Adipose tissue (tissue), 3 donors: ENCODE data around the gene AHDC1. TPM values are rescaled to one million over a fixed set of nuclear protein-coding genes. Genes with fewer than 3 reads are reported as not detected.
"Not testable (repeated sequence)": the region's sequence is repeated elsewhere in the genome, so short reads cannot be mapped to it uniquely, and the experiment has no call there.

ENCODE experiments used
- H3K27ac ChIP-seq: one replicate; pipeline ENCODE4 v1.5.1; 2013; ENCODE audit warnings: low read depth, low read length
- WGBS, 3 donors: extraction: QIAGEN DNeasy Blood & Tissue Kit; methylation state at CpG; one replicate each; pipeline ENCODE4 v1.1.7; 2013; 5-methylcytosine and 5-hydroxymethylcytosine counted together
- polyA plus RNA-seq, 3 donors: library from polyadenylated mRNA; stranded (reverse); fragments of 200-250 nt; gene quantifications; one replicate each; pipeline ENCODE4 v1.2.3, GENCODE V29; 2013
- donor health status: healthy with polysubstance abuse.
- donor health status: Bipolar disorder and iron deficiency.
- donor health status: healthy.

AHDC1 gene, protein sequence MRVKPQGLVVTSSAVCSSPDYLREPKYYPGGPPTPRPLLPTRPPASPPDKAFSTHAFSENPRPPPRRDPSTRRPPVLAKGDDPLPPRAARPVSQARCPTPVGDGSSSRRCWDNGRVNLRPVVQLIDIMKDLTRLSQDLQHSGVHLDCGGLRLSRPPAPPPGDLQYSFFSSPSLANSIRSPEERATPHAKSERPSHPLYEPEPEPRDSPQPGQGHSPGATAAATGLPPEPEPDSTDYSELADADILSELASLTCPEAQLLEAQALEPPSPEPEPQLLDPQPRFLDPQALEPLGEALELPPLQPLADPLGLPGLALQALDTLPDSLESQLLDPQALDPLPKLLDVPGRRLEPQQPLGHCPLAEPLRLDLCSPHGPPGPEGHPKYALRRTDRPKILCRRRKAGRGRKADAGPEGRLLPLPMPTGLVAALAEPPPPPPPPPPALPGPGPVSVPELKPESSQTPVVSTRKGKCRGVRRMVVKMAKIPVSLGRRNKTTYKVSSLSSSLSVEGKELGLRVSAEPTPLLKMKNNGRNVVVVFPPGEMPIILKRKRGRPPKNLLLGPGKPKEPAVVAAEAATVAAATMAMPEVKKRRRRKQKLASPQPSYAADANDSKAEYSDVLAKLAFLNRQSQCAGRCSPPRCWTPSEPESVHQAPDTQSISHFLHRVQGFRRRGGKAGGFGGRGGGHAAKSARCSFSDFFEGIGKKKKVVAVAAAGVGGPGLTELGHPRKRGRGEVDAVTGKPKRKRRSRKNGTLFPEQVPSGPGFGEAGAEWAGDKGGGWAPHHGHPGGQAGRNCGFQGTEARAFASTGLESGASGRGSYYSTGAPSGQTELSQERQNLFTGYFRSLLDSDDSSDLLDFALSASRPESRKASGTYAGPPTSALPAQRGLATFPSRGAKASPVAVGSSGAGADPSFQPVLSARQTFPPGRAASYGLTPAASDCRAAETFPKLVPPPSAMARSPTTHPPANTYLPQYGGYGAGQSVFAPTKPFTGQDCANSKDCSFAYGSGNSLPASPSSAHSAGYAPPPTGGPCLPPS (N-terminal part only)
- 10 to 100 TPM in 1 of 3 donors, 1 to 10 TPM in 2; 8.6 to 12.6 (median 9.0) TPM for polyA plus RNA-seq

DNA sequence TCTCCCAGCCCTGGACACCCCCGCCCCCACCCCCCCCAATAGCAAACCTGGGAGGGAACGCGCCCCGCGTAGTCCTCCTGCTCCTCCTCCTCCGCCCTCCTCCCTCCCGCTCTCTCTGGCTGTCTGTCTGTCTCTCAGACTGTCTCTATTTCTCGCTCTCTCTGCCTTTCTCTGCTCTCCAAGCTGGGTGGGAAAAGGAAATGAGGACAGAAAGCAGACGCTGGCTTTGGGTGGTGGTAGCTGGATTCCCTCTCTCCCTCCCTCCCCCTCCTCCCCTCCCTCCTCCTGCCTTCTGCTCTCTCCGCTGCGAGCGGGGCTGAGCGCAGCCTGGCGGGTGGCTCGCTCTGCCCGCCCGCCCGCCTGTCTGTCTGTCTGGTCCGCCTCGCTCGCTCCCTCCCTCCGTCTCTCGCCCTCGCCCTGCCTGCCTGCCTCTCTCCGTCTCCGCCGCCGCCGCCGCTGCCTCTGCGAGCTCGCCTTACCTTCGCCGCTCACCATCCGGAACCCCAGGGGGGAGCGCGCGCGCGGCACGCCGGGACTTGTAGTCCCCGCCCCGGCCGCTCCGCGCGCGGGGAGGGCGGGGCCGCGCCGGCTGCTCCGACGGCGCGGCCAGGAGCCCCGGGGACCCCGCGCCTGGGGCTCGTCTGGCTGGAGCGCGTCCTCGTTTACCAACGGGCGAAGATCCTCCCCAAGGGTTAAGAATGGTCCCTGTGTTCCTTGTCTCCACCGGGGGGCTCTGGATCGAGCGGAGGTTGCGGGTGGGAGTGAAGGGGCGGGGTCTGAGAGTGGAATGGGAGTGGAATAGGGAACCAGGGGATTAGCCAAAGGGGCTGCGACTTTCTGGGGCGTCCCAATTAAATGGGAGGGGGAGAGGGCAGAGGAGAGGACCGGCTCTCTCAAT is at the start of gene AHDC1:
AHDC1 (minus strand) TSS at position 464 of the 898 bp plus-strand sequence. CDS start 52,029 bp downstream, outside the sequence.
- WGBS, 3 donors = 0 to 1% (median 1%) methylated on average over 49 to 74 of the region's 74 CpGs
- no peak within 1 kb of the TSS for H3K27ac ChIP-seq

DNA sequence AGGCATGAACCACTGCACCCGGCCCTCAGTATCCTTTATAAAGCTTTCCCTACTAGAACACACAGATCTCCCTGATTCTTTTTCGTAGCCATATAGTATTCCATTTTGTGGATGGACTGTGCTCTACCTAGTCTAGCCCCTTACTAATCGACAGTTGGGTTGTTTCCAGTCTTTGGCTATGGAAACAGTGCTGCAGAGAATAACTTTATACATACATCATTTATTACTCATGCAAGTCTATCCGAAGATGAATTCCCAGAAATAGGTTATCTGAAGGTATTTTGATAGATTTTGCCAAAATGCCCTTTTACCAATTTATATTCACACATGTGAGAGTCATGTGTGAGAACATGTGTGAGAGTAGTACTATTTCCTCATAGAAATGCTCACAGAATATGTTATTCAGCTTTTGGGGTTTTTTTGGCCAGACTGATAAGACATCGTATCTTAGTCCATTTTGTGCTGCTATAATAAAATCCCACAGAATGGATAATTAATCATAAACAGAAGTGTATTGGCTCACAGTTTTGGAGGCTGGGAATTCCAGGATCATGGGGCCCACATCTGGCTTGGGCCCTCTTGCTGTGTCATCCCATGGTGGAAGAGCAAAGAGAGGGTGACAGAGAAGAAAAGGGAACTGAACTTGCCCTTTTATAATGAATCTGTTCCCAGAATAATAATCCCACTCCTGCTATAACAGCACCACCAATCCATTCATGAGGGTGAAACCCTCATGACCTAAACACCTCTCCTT is 48.3 kb upstream of the AHDC1 start:
- H3K27ac ChIP-seq = no peak overlapping the region
- WGBS, 3 donors = 85 to 92% (median 87%) methylated on average over 5 of the region's 5 CpGs

DNA sequence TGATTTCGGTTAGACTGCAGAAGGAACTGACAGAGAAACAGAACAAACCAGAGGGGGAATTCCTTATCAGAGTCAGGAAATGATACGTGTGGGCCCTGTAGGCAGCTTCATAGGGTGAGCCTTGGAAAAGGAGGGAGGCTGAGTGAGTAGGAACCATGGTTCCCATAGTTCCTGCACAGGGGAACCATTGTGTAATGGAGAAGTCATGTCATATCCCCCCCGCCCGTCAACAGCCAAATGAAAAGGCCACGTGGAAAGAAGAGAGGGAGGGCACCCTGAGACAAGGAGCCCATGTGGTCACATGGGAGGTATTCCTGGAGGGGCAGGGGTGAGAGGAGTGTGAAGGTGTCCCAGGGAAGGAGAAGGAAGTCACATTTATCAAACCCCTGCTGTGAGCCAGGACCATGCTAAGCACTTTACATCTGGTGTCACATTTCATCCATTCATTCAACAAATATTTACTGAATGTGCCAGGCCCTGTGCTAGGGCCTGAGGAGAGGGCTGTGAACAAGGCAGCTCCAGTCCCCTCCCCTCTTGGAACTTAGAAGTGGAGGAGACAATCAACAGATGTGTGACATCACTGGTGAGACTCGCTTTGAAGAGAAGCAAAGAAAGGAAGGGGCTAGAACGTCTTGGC is 46.7 kb upstream of the AHDC1 start:
- H3K27ac ChIP-seq = no peak overlapping the region
- WGBS, 3 donors = 27 to 52% (median 32%) methylated on average over 7 of the region's 7 CpGs

DNA sequence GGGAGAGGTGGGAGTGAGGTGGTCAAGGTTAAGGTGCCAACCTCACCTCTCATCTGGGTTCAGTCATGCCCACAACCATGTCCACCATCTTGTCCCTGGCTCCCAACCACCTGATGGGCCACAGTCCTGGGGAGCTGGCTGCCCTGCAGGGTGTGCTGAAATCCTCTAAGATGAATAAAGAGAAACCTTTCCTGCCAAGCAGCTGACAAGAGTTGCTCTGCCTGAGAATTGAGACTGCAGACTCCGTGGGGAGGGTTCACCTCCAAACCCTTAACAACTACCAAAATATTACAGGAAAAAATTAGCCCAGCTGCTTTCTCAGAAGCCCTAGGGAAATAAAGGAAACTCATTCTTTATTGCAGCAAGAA is 46.2 kb upstream of the AHDC1 start:
- 29 to 71% (median 39%) methylated on average over 1 of the region's 1 CpG for WGBS, 3 donors
- no peak overlapping the region for H3K27ac ChIP-seq

DNA sequence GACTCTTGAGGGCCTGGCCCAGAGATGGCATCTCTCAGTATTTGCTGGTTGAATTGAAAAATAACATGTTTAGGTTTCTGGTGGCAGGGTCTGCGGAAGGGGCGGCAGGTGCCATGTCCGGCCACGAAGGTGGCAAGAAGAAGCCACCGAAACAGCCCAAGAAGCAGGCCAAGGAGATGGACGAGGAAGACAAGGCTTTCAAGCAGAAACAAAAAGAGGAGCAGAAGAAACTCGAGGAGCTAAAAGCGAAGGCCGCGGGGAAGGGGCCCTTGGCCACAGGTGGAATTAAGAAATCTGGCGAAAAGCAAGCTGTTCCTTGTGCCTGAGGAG is 45.3 kb upstream of the AHDC1 start:
- WGBS, 3 donors = 87 to 88% (median 88%) methylated on average over 11 of the region's 11 CpGs

DNA sequence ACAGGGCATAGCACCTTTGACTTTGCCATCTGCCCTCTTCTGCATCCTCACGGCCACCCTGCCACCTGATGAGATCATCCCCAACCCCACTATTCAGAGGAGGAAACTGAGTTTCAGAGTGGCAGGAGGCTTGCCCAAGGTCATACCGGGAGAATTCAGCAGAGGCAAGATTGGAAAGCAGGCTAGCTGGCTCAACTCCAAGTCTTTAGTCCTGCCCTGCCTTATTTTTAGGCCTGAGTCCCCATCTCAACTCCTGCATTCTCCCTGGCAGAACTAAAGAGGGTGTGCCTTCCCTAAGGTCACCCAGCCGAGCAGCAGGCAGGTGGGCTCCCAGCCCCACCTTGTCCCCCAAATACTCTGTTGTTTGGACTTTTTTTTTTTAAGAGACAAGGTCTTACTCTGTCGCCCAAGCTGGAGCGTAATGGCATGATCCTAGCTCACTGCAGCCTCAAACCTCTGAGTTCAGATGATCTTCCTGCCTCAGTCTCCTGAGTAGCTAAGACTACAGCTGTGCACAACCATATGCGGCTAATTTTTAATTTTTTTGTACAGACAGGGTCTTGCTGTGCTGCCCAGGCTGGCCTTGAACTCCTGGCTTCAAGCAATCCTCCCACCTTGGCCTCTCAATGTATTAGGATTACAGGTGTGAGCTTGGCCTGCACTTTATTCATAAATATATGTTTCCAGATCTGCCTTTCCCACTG is 44.8 kb upstream of the AHDC1 start:
- 65 to 73% (median 65%) methylated on average over 6 of the region's 6 CpGs for WGBS, 3 donors
- H3K27ac ChIP-seq = no peak overlapping the region

More for the DNA sequence above, 45.3 kb upstream of the AHDC1 start:
- no peak overlapping the region for H3K27ac ChIP-seq

DNA sequence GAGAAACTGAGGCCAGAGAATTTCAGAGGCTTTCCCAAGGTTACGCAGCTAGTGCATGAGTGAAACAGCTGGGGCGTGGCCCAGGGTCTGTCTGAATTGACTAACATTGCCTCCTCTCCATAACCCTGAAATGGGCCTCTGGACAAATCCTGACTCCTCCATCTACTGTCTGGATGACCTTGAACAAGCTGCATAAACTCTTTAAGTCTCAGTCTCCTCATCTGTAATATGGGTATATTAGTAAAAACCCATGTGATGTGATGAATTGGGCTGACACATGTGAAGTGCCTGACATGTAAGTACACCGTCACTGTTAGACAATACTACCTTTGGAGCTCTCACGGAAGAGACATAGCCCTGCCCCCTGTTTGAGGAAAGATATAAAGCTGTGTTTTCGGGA is 43.4 kb upstream of the AHDC1 start:
- no peak overlapping the region for H3K27ac ChIP-seq
- 88 to 97% (median 89%) methylated on average over 5 of the region's 5 CpGs for WGBS, 3 donors

DNA sequence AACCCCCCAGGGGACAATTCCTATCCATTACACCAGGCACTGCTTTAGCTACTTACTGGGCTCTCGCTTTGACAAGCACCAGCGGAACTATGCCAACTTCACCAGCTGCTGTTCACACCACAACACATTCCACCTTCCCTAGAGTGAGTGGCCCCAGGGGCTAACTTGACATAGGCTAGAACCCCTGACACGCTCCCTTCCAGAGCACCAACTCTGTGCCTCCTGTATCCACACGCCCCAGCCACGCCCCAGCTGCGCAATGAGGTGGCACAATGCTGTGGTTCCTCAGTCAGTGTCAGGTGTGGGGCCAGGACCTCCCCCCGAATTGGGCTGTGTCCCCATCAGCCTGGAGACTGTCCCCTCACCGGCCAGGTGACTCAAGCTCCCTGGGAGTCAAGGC is 42.7 kb upstream of the AHDC1 start:
- 77 to 80% (median 80%) methylated on average over 8 of the region's 8 CpGs for WGBS, 3 donors
- H3K27ac ChIP-seq = no peak overlapping the region

DNA sequence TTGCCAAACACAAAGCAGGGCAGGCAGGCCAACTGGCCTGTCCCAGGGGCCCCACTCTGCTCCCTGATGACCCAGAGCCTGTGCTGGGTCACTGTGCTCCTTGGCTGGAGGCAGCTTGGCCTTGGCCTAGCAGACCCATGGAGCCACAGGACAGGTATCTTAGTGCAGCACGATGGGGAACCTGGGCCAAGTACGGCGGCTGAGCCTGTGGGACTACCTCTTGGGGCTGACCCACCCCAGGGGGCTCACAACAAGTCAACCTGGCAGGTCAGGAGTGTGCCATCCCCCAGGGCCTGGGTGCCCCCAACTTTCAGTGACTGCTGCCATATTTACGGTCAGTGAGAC is 41.1 kb upstream of the AHDC1 start:
- H3K27ac ChIP-seq = no peak overlapping the region
- 94 to 96% (median 96%) methylated on average over 4 of the region's 4 CpGs for WGBS, 3 donors

DNA sequence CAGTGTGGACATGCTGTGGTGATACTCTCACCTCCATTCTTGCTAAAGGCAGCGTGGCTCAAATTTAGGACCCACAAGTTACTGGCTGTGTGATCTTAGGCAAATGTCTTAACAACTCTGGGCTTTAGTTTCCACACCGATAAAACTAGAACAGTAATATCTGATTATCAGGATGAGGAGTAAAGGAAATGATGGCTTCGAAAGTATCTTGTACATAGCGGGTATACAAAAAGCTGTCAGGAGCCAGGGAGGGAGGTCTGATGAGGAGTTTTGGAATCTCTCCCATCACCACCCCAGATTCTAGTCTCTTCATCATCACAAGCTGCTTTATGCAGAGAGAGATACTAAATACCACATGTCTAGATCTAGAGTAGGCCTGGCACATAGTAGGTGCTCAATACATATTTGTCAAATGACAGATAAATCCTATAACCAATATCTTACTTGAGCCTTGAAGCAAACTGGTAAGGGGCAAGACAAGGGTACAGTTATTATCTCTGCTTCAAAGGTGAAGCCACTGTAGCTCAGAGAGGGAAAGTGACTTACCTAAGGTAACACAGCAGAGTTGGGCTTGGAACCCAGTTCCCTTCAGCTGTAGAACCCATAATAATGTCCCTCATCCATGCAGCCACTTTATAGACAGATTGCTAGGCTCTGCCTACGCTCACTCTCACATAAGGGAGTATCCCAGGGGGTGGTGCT is 40.6 kb upstream of the AHDC1 start:
- no peak overlapping the region for H3K27ac ChIP-seq
- 81 to 91% (median 91%) methylated on average over 5 of the region's 5 CpGs for WGBS, 3 donors

DNA sequence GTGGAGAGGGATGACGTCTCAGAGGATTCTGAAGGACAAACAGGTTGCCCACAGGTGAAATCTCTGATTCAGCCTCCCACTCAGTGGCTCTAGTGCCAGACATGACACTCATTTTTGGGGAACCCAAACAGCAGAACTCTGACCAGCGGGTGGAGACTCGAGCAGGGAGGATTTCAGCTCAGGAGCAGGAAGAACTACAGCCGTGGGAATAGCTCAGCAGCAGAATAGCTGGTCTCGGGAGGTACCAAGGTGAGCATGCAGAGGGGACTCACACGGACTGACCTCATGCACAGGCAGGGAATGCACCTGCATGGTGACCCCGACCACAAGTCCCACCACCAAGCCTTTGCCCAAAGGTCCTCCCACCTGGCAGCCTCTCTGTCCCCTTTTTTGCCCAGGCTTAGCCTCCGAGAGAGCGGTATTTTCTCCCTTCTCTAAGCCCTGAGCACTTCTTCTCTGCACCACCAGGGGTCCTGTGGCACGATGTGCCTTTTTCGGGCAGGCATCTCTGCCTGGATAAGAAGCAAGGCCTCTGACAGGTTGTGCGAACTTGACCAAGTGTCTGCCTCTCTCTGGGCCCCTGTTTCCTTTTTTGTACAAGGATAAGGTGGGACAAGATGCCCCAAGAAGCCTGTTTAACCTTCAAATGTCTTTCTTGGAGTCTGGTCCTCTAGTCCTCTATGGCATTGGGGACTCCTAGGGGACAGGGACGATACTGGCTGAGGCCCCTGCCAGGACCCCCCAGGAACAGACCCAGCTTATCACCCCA is 39.8 kb upstream of the AHDC1 start:
- 18 to 35% (median 35%) methylated on average over 13 of the region's 13 CpGs for WGBS, 3 donors

DNA sequence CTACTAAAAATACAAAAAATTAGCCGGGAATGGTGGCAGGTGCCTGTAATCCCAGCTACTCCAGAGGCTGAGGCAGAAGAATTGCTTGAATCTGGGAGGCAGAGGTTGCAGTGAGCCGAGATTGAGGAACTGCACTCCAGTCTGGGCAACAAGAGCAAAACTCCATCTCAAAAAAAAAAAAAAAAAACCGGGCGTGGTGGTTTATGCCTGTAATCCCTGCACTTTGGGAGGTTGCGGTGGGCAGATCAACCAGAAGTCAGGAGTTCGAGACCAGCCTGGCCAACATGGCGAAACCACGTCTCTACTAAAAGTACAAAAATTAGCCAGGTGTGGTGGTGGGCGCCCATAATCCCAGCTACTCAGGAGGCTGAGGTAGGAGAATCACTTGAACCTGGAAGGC is 36.6 kb upstream of the AHDC1 start:
- WGBS, 3 donors = 84 to 88% (median 85%) methylated on average over 9 of the region's 9 CpGs
- not testable (repeated sequence) for H3K27ac ChIP-seq

More for the DNA sequence above, 39.8 kb upstream of the AHDC1 start:
- H3K27ac ChIP-seq = no peak overlapping the region

DNA sequence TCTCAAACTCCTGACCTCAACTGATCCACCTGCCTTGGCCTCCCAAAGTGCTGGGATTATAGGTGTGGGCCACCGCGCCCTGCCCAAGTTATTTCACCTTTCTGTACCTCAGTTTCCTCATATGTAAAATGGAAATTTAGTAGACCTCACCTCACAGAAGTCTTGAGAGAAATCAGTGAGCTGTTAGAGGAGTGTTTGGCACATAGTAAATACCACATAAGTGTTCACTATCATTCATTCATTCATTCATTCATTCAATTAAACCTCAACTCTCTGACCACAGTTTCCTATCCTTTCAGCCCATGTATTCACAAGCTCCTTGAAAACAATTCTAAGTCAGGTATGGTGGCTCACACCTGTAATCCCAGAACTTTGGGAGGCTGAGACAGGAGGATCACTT is 34.9 kb upstream of the AHDC1 start:
- no peak overlapping the region for H3K27ac ChIP-seq
- WGBS, 3 donors = 98 to 100% (median 100%) methylated on average over 2 of the region's 2 CpGs

DNA sequence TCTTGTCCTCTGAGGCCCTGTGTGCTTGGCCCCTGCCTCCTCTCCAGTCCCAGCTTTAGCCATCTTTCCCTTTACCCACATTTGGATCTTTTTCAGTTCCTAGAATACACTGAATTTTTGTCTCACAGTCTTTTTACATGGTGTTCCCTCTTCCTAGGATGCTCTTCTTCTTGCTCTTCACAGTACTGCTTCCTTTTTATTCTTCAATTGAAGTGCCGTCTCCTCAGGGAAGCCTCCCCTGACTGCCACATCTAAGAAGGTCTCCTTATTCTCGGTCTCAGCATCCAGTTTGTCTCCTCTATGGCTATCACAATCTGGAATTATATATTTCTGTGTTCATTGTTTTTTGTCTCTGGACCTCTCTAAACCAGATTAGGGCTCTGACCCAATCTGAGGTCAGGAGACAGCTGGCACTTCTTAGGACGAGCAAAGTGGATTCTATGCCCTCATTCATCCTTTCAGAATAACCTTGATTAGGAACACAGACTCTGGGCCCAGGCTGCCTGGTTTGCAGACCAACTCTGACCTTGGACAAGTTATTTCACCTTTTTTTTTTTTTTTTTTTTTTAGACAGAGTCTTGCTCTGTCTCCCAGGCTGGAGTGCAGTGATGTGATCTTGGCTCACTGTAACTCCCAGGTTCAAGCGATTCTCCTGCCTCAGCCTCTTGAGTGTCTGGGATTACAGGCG is 34.2 kb upstream of the AHDC1 start:
- WGBS, 3 donors = 53 to 85% (median 83%) methylated on average over 5 of the region's 5 CpGs
- H3K27ac ChIP-seq = no peak overlapping the region
